HL-60 (cell line): Measurements from ENCODE around the gene DUSP2.

ENCODE experiments used
- DNase-seq, 2 experiments: peaks; one replicate each; pipeline ENCODE4 v3.0.0-alpha.2; 2010 to 2020; ENCODE audit warnings: low read depth in 1 of 2, low spot score in 1 of 2
- H3K27ac ChIP-seq: fragments of 250-450 bp; sonication (Bioruptor Pico); replicated peaks from 2 replicates; pipeline ENCODE4 v1.5.1; 2020; ENCODE audit warnings: mild to moderate bottlenecking, moderate library complexity
- H3K27me3 ChIP-seq: fragments of 250-450 bp; sonication (Bioruptor Pico); 2 replicates; pipeline ENCODE4 v1.5.1; 2021; ENCODE audit warnings: mild to moderate bottlenecking, moderate library complexity; ENCODE audit not compliant: insufficient read depth, poor library complexity, severe bottlenecking
- H3K4me3 ChIP-seq: replicated peaks from 2 replicates; pipeline ENCODE4 v1.5.1; 2011; ENCODE audit warnings: mild to moderate bottlenecking, control low read depth, low read length; ENCODE audit not compliant: insufficient read depth
- GABPA ChIP-seq: IDR thresholded peaks from 2 replicates; pipeline ENCODE4 v1.6.1; 2012; ENCODE audit warnings: low read depth
- POLR2AphosphoS5 ChIP-seq: IDR thresholded peaks from 2 replicates; pipeline ENCODE4 v1.6.1; 2012; ENCODE audit warnings: low read depth
- SPI1 ChIP-seq: IDR thresholded peaks from 2 replicates; pipeline ENCODE4 v1.6.1; 2012; ENCODE audit warnings: low read depth, mild to moderate bottlenecking, borderline replicate concordance
- TF ChIP-seq, protein P1 (sequence below): IDR thresholded peaks from 2 replicates; pipeline ENCODE4 v1.6.1; 2012; ENCODE audit warnings: low read depth; ENCODE audit not compliant: insufficient replicate concordance
- TF ChIP-seq, protein P2 (sequence below): IDR thresholded peaks from one replicate; pipeline ENCODE4 v1.5.1; 2011; ENCODE audit warnings: low read length, control low read depth, inconsistent platforms; ENCODE audit not compliant: insufficient read depth

Gene DUSP2

GRCh38 chr2:96105152-96105915 is 39.9 kb downstream of the DUSP2 start:
- no peak overlapping the region for H3K4me3 ChIP-seq
- no peak for DNase-seq
- TF ChIP-seq, protein P1, sequence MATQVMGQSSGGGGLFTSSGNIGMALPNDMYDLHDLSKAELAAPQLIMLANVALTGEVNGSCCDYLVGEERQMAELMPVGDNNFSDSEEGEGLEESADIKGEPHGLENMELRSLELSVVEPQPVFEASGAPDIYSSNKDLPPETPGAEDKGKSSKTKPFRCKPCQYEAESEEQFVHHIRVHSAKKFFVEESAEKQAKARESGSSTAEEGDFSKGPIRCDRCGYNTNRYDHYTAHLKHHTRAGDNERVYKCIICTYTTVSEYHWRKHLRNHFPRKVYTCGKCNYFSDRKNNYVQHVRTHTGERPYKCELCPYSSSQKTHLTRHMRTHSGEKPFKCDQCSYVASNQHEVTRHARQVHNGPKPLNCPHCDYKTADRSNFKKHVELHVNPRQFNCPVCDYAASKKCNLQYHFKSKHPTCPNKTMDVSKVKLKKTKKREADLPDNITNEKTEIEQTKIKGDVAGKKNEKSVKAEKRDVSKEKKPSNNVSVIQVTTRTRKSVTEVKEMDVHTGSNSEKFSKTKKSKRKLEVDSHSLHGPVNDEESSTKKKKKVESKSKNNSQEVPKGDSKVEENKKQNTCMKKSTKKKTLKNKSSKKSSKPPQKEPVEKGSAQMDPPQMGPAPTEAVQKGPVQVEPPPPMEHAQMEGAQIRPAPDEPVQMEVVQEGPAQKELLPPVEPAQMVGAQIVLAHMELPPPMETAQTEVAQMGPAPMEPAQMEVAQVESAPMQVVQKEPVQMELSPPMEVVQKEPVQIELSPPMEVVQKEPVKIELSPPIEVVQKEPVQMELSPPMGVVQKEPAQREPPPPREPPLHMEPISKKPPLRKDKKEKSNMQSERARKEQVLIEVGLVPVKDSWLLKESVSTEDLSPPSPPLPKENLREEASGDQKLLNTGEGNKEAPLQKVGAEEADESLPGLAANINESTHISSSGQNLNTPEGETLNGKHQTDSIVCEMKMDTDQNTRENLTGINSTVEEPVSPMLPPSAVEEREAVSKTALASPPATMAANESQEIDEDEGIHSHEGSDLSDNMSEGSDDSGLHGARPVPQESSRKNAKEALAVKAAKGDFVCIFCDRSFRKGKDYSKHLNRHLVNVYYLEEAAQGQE = no peak
- TF ChIP-seq POLR2AphosphoS5 (no peak), SPI1 (no peak), GABPA (no peak)
- TF ChIP-seq, protein P2, sequence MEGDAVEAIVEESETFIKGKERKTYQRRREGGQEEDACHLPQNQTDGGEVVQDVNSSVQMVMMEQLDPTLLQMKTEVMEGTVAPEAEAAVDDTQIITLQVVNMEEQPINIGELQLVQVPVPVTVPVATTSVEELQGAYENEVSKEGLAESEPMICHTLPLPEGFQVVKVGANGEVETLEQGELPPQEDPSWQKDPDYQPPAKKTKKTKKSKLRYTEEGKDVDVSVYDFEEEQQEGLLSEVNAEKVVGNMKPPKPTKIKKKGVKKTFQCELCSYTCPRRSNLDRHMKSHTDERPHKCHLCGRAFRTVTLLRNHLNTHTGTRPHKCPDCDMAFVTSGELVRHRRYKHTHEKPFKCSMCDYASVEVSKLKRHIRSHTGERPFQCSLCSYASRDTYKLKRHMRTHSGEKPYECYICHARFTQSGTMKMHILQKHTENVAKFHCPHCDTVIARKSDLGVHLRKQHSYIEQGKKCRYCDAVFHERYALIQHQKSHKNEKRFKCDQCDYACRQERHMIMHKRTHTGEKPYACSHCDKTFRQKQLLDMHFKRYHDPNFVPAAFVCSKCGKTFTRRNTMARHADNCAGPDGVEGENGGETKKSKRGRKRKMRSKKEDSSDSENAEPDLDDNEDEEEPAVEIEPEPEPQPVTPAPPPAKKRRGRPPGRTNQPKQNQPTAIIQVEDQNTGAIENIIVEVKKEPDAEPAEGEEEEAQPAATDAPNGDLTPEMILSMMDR = no peak
- no peaks in the 10 kb centered on the region for H3K27me3 ChIP-seq
- H3K27ac ChIP-seq = no peak overlapping the region

DNA sequence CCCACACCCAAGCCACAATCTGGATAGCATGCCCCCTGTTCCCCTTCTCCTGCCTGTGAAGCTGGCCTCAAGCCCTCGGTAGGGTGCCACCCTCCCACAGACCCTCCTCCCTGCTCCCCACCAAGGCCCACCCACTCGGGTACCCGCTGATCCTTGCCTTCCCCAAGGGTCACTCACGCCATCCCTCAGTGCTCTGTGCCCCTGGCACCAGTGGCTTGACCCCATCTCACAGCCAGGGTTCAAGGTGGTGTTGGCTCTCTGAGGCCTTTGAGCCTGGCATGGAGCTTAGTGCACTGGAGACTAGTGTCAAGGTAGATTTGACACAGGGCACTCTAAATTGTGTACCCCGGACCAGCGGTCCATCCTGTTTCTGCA is 40.8 kb downstream of the DUSP2 start:
- Histone ChIP-seq H3K27ac (no peak overlapping the region), H3K27me3 (no peaks in the 10 kb centered on the region), H3K4me3 (no peak overlapping the region)
- DNase-seq = no peak
- no peak for TF ChIP-seq POLR2AphosphoS5
- no peak for TF ChIP-seq GABPA
- TF ChIP-seq, protein P2 = no peak
- TF ChIP-seq, protein P1 = no peak
- no peak for TF ChIP-seq SPI1

GRCh38 chr2:96103761-96104486 is 41.3 kb downstream of the DUSP2 start:
- TF ChIP-seq POLR2AphosphoS5 = no peak
- no peak for TF ChIP-seq GABPA
- peak; percentile 53; the same call in 1 of the 2 replicates for TF ChIP-seq SPI1
- TF ChIP-seq, protein P1 = no peak
- TF ChIP-seq, protein P2 = no peak
- no peaks in the 10 kb centered on the region for H3K27me3 ChIP-seq
- DNase-seq = peak in 1 of 2 experiments; percentile 52
- no peak overlapping the region for H3K4me3 ChIP-seq
- no peak overlapping the region for H3K27ac ChIP-seq
